GM10266 (cell line): ENCODE data around the gene SCGB1D4.

Experiments
- DNase-seq: peaks from one replicate; pipeline ENCODE4 v3.0.0; 2012; ENCODE audit errors: extremely low spot score
- TF ChIP-seq, protein P1 (sequence below): IDR thresholded peaks from 2 replicates; pipeline ENCODE4 v1.5.1; 2012; ENCODE audit warnings: mild to moderate bottlenecking, low read depth; ENCODE audit not compliant: control insufficient read depth, insufficient read depth; ENCODE audit errors: missing control alignments

The SCGB1D4 gene

DNA sequence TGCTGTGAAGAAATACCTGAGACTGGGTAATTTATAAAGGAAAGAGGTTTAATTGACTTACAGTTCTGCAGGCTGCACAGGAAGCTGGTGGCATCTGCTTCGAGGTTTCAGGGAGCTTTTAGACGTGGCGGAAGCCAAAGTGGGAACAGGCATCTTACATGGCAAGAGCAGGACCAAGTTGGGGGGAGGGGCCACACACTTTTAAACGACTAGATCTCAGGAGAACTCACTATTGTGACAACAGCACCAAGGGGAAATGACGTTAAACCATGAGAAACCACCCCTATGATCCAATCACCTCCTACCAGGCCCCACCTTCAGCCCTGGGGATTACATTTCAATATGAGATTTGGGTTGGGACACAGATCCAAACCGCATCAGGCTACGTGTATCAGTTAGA, 11.1 kb upstream of the SCGB1D4 start:
- DNase-seq, result no peak
- TF ChIP-seq, protein P1, sequence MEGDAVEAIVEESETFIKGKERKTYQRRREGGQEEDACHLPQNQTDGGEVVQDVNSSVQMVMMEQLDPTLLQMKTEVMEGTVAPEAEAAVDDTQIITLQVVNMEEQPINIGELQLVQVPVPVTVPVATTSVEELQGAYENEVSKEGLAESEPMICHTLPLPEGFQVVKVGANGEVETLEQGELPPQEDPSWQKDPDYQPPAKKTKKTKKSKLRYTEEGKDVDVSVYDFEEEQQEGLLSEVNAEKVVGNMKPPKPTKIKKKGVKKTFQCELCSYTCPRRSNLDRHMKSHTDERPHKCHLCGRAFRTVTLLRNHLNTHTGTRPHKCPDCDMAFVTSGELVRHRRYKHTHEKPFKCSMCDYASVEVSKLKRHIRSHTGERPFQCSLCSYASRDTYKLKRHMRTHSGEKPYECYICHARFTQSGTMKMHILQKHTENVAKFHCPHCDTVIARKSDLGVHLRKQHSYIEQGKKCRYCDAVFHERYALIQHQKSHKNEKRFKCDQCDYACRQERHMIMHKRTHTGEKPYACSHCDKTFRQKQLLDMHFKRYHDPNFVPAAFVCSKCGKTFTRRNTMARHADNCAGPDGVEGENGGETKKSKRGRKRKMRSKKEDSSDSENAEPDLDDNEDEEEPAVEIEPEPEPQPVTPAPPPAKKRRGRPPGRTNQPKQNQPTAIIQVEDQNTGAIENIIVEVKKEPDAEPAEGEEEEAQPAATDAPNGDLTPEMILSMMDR, result no peak

DNA sequence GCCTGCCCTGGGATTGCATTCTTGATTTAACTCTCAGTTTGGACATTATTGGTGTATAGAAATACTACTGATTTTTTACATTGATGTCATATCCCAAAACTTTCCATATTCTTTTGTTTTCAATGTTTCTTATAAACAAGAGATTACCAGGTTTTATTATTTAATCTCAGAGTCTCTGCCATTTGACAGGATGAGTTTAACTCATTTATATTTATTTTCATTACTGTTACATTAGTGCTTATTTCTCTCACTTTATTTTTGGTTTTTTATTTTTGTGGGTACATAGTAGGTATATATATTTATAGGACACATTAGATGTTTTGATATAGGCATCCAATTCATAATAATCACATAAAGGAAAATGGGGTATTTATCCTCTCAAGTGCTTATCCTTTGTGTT, 9.1 kb upstream of the SCGB1D4 start:
- DNase-seq, result no peak
- TF ChIP-seq, protein P1, result no peak

DNA sequence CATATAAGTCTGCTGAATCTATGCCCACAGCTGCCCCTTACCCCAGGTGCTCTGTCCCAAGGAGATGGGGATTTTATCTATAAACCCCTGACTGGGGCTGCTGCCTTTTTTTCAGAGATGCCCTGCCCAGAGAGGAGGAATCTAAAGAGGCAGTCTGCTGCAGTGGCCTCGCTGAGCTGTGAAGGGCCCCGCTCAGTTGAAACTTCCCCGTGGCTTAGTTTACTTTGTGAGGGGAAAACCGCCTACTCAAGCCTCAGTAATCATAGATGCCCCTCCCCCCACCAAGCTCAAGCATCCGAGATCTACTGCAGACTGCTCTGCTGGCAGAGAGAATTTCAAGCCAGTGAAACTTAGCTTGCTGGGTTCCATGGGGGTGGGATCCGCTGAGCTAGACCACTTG, 7.4 kb upstream of the SCGB1D4 start:
- TF ChIP-seq, protein P1, result no peak

DNA sequence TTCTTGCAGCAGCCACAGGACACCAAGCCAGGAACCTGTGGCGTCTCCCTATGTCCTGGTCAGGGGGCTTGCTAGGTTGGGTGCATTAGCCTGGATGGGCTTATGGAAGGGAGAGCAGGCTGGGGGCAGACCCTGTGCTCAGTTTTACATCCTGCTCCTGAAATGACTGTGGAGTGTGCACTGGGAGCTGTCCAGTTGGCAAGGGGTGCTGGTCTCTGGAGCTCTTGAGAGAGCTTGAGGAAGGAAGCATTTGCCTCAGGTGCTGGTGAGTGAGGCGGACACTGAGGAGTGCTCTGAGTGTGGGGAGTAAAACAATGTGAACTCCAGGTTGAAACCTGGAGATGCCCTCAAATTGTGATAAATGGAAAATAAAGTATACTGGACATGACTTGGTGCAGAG, 3.4 kb downstream of the SCGB1D4 start:
- no peak for DNase-seq
- TF ChIP-seq, protein P1, result no peak

More for the DNA sequence above, 7.4 kb upstream of the SCGB1D4 start:
- no peak for DNase-seq

DNA sequence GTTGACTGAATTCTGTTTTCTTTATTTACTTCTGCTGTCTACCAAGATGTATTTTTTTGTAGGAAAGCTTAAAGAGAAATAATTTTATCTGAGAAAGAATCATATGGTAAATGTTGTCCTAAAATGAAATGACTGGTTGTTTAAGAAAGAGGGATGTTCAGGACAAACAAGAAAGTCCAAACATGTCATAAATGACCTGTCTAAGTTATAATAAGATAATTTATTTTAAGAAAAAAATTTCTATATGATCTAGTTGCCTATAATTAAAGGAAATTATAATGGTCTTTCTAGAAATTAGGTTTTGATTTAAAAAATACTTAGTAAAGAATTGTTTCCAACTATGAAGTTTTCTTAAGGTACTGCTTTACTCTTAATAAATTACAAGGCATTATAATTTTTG, 18.4 kb downstream of the SCGB1D4 start:
- TF ChIP-seq, protein P1, result no peak
- no peak for DNase-seq

DNA sequence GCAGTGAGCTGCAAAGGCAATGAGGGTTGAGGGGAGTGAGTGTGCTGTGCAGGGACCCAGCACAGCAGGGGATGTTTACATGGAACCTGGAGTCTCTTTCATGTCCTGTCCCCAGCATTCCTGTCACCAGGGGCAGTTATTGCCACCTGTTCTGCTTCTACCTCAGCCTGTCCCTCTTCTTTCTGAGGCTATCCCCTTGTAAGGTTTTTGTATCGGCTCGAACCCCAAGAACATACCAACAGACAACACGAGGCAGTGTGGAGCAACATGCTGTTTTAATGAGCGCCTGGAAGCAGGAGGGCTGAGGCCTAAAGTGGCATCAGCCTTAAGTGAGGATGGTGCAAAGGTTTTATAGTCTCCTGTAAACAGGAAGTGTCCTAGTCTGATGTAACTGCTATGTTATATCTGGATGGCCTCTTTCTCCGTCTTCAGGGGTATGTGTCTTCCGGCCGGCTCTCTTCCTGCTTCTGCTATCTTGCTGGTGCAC, 25.0 kb downstream of the SCGB1D4 start:
- DNase-seq, result no peak

DNA sequence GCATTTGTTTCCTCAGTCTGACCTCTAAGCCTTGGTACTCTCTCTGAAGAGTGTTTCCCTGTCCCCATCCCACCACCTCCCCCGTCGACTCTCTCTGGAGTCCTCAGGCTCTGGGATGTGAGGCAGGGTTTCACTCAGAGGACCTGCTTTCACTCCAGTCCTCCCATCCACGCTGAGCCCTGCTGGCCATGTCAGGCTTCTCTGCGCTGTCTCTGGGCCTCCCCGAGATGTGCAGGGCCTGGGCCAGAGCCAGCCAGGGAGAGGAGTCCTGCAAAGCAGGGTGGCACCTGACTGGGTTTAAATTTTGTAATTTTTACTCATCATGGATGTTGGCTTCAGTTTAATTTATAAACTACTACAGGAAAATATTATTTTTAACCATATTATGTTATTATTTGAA, 25.6 kb downstream of the SCGB1D4 start:
- TF ChIP-seq, protein P1, result no peak
- DNase-seq, result no peak

More for the DNA sequence above, 25.0 kb downstream of the SCGB1D4 start:
- TF ChIP-seq, protein P1, result no peak
